Thyroid gland (tissue), 4 donors: ENCODE results near the gene SETDB2. TPM values are rescaled to one million over a fixed set of nuclear protein-coding genes. Genes with fewer than 3 reads are reported as not detected.

ENCODE experiments used
- DNase-seq, 2 donors: peaks; one replicate each; pipeline ENCODE4 v3.0.0-alpha.2; 2019
- H3K27ac ChIP-seq, 3 donors: fragments of 200-600 bp; sonication (generic); 1 replicate in 2 of 3; 2 replicates in 1 of 3; pipeline ENCODE4 v1.5.1; 2016 to 2019; ENCODE audit warnings: mild to moderate bottlenecking in 1 of 3, moderate library complexity in 1 of 3
- H3K27me3 ChIP-seq: fragments of 200-600 bp; sonication (generic); one replicate; pipeline ENCODE4 v1.5.1; 2019
- H3K36me3 ChIP-seq, 2 donors: fragments of 200-600 bp; sonication (generic); one replicate each; pipeline ENCODE4 v1.5.1; 2016 to 2019
- H3K4me1 ChIP-seq, 2 donors: fragments of 200-600 bp; sonication (generic); one replicate each; pipeline ENCODE4 v1.5.1; 2017 to 2019
- H3K4me3 ChIP-seq, 3 donors: fragments of 200-600 bp; sonication (generic); replicated peaks in 1 of 3; 1 replicate in 2 of 3; 2 replicates in 1 of 3; pipeline ENCODE4 v1.5.1; 2016; ENCODE audit warnings: mild to moderate bottlenecking in 1 of 3
- H3K9me3 ChIP-seq: fragments of 200-600 bp; sonication (generic); one replicate; pipeline ENCODE4 v1.5.1; 2017
- CTCF ChIP-seq, 6 experiments: fragments of 200-600 bp in 3 of 6; fragments of 450-650 bp in 3 of 6; sonication (generic) in 3 of 6; IDR thresholded peaks; one replicate each; pipeline ENCODE4 v1.5.1; 2016 to 2019; ENCODE audit warnings: antibody characterized with exemption in 6 of 6, mild to moderate bottlenecking in 2 of 6, inconsistent platforms in 1 of 6, moderate library complexity in 1 of 6
- POLR2A ChIP-seq, 2 donors: fragments of 450-650 bp; IDR thresholded peaks; one replicate each; pipeline ENCODE4 v1.6.1; 2017; ENCODE audit warnings: antibody characterized with exemption in 2 of 2, mild to moderate bottlenecking in 2 of 2, moderate library complexity in 1 of 2
- WGBS, 2 donors: methylation state at CpG; one replicate each; pipeline ENCODE4 v1.1.5; 2017; 5-methylcytosine and 5-hydroxymethylcytosine counted together
- intact Hi-C: fragments of 100-400 bp; cut with DNase I; formaldehyde crosslinking; loops from one replicate; pipeline ENCODE4 v1.15.1; 2023
- total RNA-seq, 4 donors: library from RNA; depleted of rRNA; stranded (reverse); fragments of >200 nt; gene quantifications; one replicate each; pipeline ENCODE4 v1.2.3, GENCODE V29; 2016

SETDB2 gene
- total RNA-seq: 10 to 100 TPM; 17.9 to 27.4 (median 22.1) TPM

- Histone ChIP-seq H3K27me3 (no peaks in the 10 kb centered on the region), H3K4me3 (peak within 1 kb of the TSS; percentile 14 to 58 (median 41)), H3K4me1 (peaks cover 6 to 13% of the 10 kb centered on the region in 2 donors), H3K36me3 (no peaks in the 10 kb centered on the region), H3K9me3 (no peaks in the 10 kb centered on the region), H3K27ac (peak within 1 kb of the TSS; percentile 87 to 95 (median 90))
- peak in 4 of 6 experiments; percentile 37 to 52 (median 47) for TF ChIP-seq CTCF (IDR thresholded peaks at IDR 0.05)
- TF ChIP-seq POLR2A (IDR thresholded peaks at IDR 0.05): peak; percentile 84 to 98
- DNase-seq: peak; percentile 100
- WGBS, 2 donors: 1% methylated on average over 9 to 24 of the region's 53 CpGs
- intact Hi-C loops: no loop called here
These were observed at the start of gene SETDB2, which contains the start of gene CAB39L for GRCh38 chr13:49443704-49444523. Gene SETDB2, plus strand, starts transcription at chr13:49444274. Its CDS starts 7,620 bp downstream, at chr13:49451894. Gene CAB39L, minus strand, starts transcription at chr13:49444064. Its CDS starts 61,154 bp downstream, at chr13:49382910.

- H3K27ac ChIP-seq: peak overlapping the region in 2 of 3 donors; percentile 39 to 49
- H3K36me3 ChIP-seq: no peaks in the 10 kb centered on the region
- intact Hi-C loops: no loop called here
- no peaks in the 10 kb centered on the region for H3K9me3 ChIP-seq
- H3K27me3 ChIP-seq: no peaks in the 10 kb centered on the region
- DNase-seq: no peak
- peaks cover 4 to 10% of the 10 kb centered on the region in 2 donors for H3K4me1 ChIP-seq
- TF ChIP-seq POLR2A (IDR thresholded peaks at IDR 0.05) (no peak), CTCF (IDR thresholded peaks at IDR 0.05) (no peak)
- H3K4me3 ChIP-seq: no peak overlapping the region
- WGBS, 2 donors: 67 to 90% methylated on average over 1 of the region's 1 CpG
These were observed 48.6 kb upstream of the SETDB2 start for GRCh38 chr13:49395451-49395865.

- no peak for DNase-seq
- Histone ChIP-seq H3K36me3 (no peaks in the 10 kb centered on the region), H3K9me3 (no peaks in the 10 kb centered on the region), H3K4me1 (peaks cover 4 to 10% of the 10 kb centered on the region in 2 donors), H3K27ac (peak overlapping the region; percentile 13 to 49 (median 39)), H3K27me3 (no peaks in the 10 kb centered on the region), H3K4me3 (no peak overlapping the region)
- 91 to 97% methylated on average over 1 of the region's 1 CpG for WGBS, 2 donors
- TF ChIP-seq POLR2A (IDR thresholded peaks at IDR 0.05): no peak
- TF ChIP-seq CTCF (IDR thresholded peaks at IDR 0.05): no peak
- intact Hi-C loops: no loop called here
These were observed 48.1 kb upstream of the SETDB2 start for GRCh38 chr13:49395878-49396380.

GRCh38 chr13:49399801-49400472, 44.1 kb upstream of the SETDB2 start:
- Histone ChIP-seq H3K4me1 (peaks cover 4 to 13% of the 10 kb centered on the region in 2 donors), H3K27ac (peak overlapping the region in 2 of 3 donors; percentile 39 to 90), H3K36me3 (no peaks in the 10 kb centered on the region), H3K4me3 (peak overlapping the region in 1 of 3 donors; percentile 12), H3K9me3 (no peaks in the 10 kb centered on the region), H3K27me3 (no peaks in the 10 kb centered on the region)
- intact Hi-C loops: no loop called here
- no peak for DNase-seq
- 42 to 56% methylated on average over 1 of the region's 1 CpG for WGBS, 2 donors
- TF ChIP-seq CTCF (IDR thresholded peaks at IDR 0.05): no peak
- no peak for TF ChIP-seq POLR2A (IDR thresholded peaks at IDR 0.05)
